H1 (cell line): ENCODE results near the gene PDCD2.

ENCODE experiments used
- CREB1 ChIP-seq: IDR thresholded peaks from 2 replicates; pipeline ENCODE4 v1.6.1; 2012; ENCODE audit warnings: inconsistent platforms
- CTCF ChIP-seq, 3 experiments: IDR thresholded peaks; 1 replicate in 2 of 3; 2 replicates in 1 of 3; pipeline versions ENCODE4 v1.5.1 to v1.6.1; 2011; ENCODE audit warnings: low read length in 3 of 3, mild to moderate bottlenecking in 3 of 3, inconsistent platforms in 2 of 3, low read depth in 1 of 3, moderate library complexity in 1 of 3; ENCODE audit not compliant: insufficient read depth in 1 of 3; ENCODE audit errors: control extremely low read depth in 1 of 3
- EP300 ChIP-seq, 2 experiments: IDR thresholded peaks; 1 replicate in 1 of 2; 2 replicates in 1 of 2; pipeline ENCODE4 v1.6.1; 2011 to 2012; ENCODE audit warnings: low read depth in 2 of 2, low read length in 2 of 2, mild to moderate bottlenecking in 2 of 2, borderline replicate concordance in 1 of 2, inconsistent platforms in 1 of 2, moderate library complexity in 1 of 2
- HDAC6 ChIP-seq: IDR thresholded peaks from one replicate; pipeline ENCODE4 v1.7.1; 2012; ENCODE audit warnings: low read depth, mild to moderate bottlenecking, inconsistent platforms, low read length, moderate library complexity
- MAFK ChIP-seq: IDR thresholded peaks from 2 replicates; pipeline ENCODE4 v1.6.1; 2012; ENCODE audit warnings: low read depth, mild to moderate bottlenecking, improper control_type of control experiment, low read length
- RFX5 ChIP-seq: IDR thresholded peaks from 2 replicates; pipeline ENCODE4 v1.6.1; 2011; ENCODE audit warnings: low read depth, low read length, improper control_type of control experiment, borderline replicate concordance
- SIX5 ChIP-seq: IDR thresholded peaks from 2 replicates; pipeline ENCODE4 v1.6.1; 2011; ENCODE audit warnings: mild to moderate bottlenecking, low read depth, low read length
- SP1 ChIP-seq: IDR thresholded peaks from 2 replicates; pipeline ENCODE4 v1.6.1; 2011; ENCODE audit warnings: low read depth, low read length
- YY1 ChIP-seq: IDR thresholded peaks from 2 replicates; pipeline ENCODE4 v1.6.1; 2011; ENCODE audit warnings: low read depth, mild to moderate bottlenecking, low read length
- TF ChIP-seq, protein P1 (sequence below): IDR thresholded peaks from 2 replicates; pipeline ENCODE4 v1.6.1; 2011; ENCODE audit warnings: low read length, improper control_type of control experiment

DNA sequence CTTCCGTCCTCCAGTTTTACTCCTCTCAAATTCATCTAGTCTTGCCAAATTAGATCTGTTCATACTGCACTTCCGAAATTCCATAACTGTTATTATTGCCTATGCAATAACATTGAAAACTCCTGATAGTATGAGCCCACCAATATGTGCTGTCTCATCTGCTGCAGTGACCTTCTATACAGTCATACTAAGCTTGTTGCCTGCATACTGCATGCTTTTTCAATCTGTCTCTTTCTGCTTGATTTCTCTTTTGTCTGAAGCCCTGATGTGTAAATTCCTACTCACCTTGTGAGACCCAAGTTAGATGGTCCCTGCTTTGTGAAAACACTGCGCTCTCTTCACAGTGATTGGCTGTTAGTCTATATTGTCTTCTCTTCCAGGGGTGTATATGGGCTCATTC lies 29.1 kb downstream of the PDCD2 start:
- no peak for TF ChIP-seq HDAC6
- no peak for TF ChIP-seq SIX5
- TF ChIP-seq, protein P1, sequence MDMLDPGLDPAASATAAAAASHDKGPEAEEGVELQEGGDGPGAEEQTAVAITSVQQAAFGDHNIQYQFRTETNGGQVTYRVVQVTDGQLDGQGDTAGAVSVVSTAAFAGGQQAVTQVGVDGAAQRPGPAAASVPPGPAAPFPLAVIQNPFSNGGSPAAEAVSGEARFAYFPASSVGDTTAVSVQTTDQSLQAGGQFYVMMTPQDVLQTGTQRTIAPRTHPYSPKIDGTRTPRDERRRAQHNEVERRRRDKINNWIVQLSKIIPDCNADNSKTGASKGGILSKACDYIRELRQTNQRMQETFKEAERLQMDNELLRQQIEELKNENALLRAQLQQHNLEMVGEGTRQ = no peak
- TF ChIP-seq CTCF (IDR thresholded peaks at IDR 0.05; ENCODE audit: control extremely low read depth in 1 of 3, insufficient read depth in 1 of 3, low read depth in 1 of 3, low read length in 3 of 3) = no peak
- no peak for TF ChIP-seq SP1
- no peak for TF ChIP-seq CREB1
- no peak for TF ChIP-seq MAFK
- no peak for TF ChIP-seq YY1
- TF ChIP-seq EP300 (IDR thresholded peaks at IDR 0.05; ENCODE audit: borderline replicate concordance in 1 of 2, low read depth in 2 of 2, low read length in 2 of 2) = no peak
- TF ChIP-seq RFX5 = no peak
